Adipocyte (in vitro differentiated cells): ENCODE results near the gene COX5A.
A peak's percentile ranks its signal among the peaks of the same experiment; 100 is the strongest.

Source experiments
- DNase-seq: peaks from one replicate; pipeline ENCODE4 v3.0.0-alpha.2; 2015; ENCODE audit warnings: low read depth
- H3K27me3 ChIP-seq: replicated peaks from 2 replicates; pipeline ENCODE4 v1.7.0; 2013; ENCODE audit warnings: mild to moderate bottlenecking, low read length, moderate library complexity; ENCODE audit not compliant: control insufficient read depth, insufficient read depth
- H3K36me3 ChIP-seq: 2 replicates; pipeline ENCODE4 v1.7.0; 2013; ENCODE audit warnings: low read length, mild to moderate bottlenecking, moderate library complexity; ENCODE audit not compliant: control insufficient read depth, insufficient read depth, severe bottlenecking
- H3K4me1 ChIP-seq: 2 replicates; pipeline ENCODE4 v1.7.0; 2013; ENCODE audit warnings: mild to moderate bottlenecking, low read length, moderate library complexity; ENCODE audit not compliant: control insufficient read depth, insufficient read depth
- H3K4me3 ChIP-seq: 2 replicates; pipeline ENCODE4 v1.7.0; 2013; ENCODE audit warnings: mild to moderate bottlenecking, low read length, moderate library complexity
- H3K9ac ChIP-seq: 2 replicates; pipeline ENCODE4 v1.7.0; 2013; ENCODE audit warnings: mild to moderate bottlenecking, low read length, moderate library complexity
- H3K9me3 ChIP-seq: 2 replicates; pipeline ENCODE4 v1.7.0; 2013; ENCODE audit warnings: mild to moderate bottlenecking, low read length, moderate library complexity; ENCODE audit not compliant: control insufficient read depth

Gene COX5A

GRCh38 chr15:74937590-74938371, at the start of gene COX5A:
Gene COX5A, minus strand, starts transcription at chr15:74938073. Its CDS starts 59 bp downstream, at chr15:74938014.
- H3K27me3 ChIP-seq: no peaks in the 10 kb centered on the region

GRCh38 chr15:74983725-74984231, 45.9 kb upstream of the COX5A start:
- Histone ChIP-seq H3K4me1 (peaks cover 19% of the 10 kb centered on the region), H3K36me3 (no peaks in the 10 kb centered on the region), H3K4me3 (no peak overlapping the region), H3K9me3 (no peaks in the 10 kb centered on the region), H3K27me3 (peaks cover 11% of the 10 kb centered on the region), H3K9ac (peak overlapping the region; percentile 25)
- no peak for DNase-seq

More at GRCh38 chr15:74937590-74938371, at the start of gene COX5A:
- H3K4me3 ChIP-seq: peak within 1 kb of the TSS; percentile 98
- peak within 1 kb of the TSS; percentile 97 for H3K9ac ChIP-seq
- peak; percentile 98 for DNase-seq
- peaks cover 13% of the 10 kb centered on the region for H3K4me1 ChIP-seq
- H3K9me3 ChIP-seq: no peaks in the 10 kb centered on the region
- H3K36me3 ChIP-seq: peaks cover 4% of the 10 kb centered on the region

GRCh38 chr15:74982183-74982582, 44.3 kb upstream of the COX5A start:
- no peak overlapping the region for H3K4me3 ChIP-seq
- H3K9ac ChIP-seq: no peak overlapping the region
- peaks cover 11% of the 10 kb centered on the region for H3K27me3 ChIP-seq
- peak; percentile 25 for DNase-seq
- H3K9me3 ChIP-seq: no peaks in the 10 kb centered on the region
- H3K36me3 ChIP-seq: no peaks in the 10 kb centered on the region
- peaks cover 30% of the 10 kb centered on the region for H3K4me1 ChIP-seq

GRCh38 chr15:74978503-74978902, 40.6 kb upstream of the COX5A start:
- Histone ChIP-seq H3K9ac (no peak overlapping the region), H3K9me3 (no peaks in the 10 kb centered on the region), H3K4me1 (peaks cover 18% of the 10 kb centered on the region), H3K4me3 (no peak overlapping the region), H3K27me3 (no peaks in the 10 kb centered on the region), H3K36me3 (no peaks in the 10 kb centered on the region)
- DNase-seq: peak; percentile 15

DNA sequence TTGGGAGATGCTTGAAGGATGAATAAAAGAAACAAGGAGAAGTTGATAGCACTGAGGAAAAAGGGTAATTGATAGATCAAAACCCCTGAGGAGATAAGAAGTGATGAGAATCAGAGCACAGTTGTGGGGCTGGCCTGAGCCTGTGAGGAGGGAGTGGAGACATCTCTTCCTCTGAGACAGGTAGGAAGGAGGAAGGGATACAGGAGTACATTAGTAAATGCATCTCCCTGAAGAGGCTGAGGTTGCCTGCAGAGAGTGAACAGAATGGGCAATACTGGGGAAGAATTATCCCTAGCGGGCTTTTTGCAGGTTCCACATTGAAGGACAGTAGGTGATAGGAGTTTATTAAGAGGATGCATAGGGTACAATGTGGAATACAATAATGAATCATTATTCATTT, 40.2 kb upstream of the COX5A start:
- no peaks in the 10 kb centered on the region for H3K9me3 ChIP-seq
- DNase-seq: no peak

GRCh38 chr15:74977599-74977998, 39.7 kb upstream of the COX5A start:
- H3K36me3 ChIP-seq: no peaks in the 10 kb centered on the region
- no peaks in the 10 kb centered on the region for H3K9me3 ChIP-seq
- H3K4me3 ChIP-seq: no peak overlapping the region
- no peak overlapping the region for H3K9ac ChIP-seq
- peaks cover 12% of the 10 kb centered on the region for H3K4me1 ChIP-seq
- H3K27me3 ChIP-seq: no peaks in the 10 kb centered on the region
- DNase-seq: no peak

More for the DNA sequence above, 40.2 kb upstream of the COX5A start:
- Histone ChIP-seq H3K4me3 (no peak overlapping the region), H3K9ac (no peak overlapping the region), H3K36me3 (no peaks in the 10 kb centered on the region), H3K4me1 (peaks cover 15% of the 10 kb centered on the region), H3K27me3 (no peaks in the 10 kb centered on the region)

DNA sequence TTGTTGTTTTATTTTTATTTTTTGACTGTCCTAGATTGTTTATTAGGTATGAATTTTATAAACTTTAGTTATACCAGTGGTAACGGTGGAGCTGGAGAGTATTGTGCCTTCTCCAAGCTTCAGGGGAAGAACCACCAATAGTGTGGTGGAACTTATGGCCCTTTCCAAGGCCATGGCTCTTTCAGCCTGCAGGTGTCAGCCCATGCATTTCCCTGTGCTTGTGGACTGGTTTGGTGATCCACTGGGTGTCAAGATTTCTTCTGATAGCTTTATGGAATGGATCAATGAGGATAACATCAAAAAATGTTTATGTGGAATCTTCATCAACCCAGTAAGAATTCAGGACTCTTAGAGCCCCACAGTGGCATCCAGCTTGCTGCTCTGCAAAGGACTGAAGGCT, 38.3 kb upstream of the COX5A start:
- no peaks in the 10 kb centered on the region for H3K27me3 ChIP-seq
- no peaks in the 10 kb centered on the region for H3K36me3 ChIP-seq
- H3K9me3 ChIP-seq: no peaks in the 10 kb centered on the region
- no peak overlapping the region for H3K9ac ChIP-seq
- H3K4me1 ChIP-seq: peaks cover 12% of the 10 kb centered on the region
- no peak for DNase-seq
- H3K4me3 ChIP-seq: no peak overlapping the region

DNA sequence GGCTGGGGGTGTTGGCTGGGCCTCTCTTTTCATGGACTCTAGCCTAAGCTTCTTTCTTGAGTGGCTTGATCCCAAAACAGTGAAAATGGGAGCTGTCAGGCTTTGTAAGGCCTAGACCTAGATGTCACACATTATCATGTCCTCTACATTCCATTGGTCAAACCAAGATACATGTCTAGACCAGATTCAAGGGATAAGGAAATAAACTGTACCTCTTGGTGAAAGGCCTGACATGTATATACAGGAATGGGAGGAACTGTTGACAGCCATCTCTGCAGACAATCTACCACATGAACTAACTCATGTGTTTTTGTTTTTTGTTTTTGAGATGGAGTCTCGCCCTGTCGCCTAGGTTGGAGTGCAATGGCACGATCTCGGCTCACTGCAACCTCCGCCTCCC, 29.8 kb upstream of the COX5A start:
- H3K27me3 ChIP-seq: no peaks in the 10 kb centered on the region
- no peaks in the 10 kb centered on the region for H3K36me3 ChIP-seq
- H3K4me3 ChIP-seq: no peak overlapping the region
- no peak for DNase-seq
- H3K4me1 ChIP-seq: peaks cover 3% of the 10 kb centered on the region
- H3K9me3 ChIP-seq: no peaks in the 10 kb centered on the region
- H3K9ac ChIP-seq: no peak overlapping the region

- Histone ChIP-seq H3K9ac (peak overlapping the region; percentile 12), H3K4me3 (no peak overlapping the region), H3K36me3 (no peaks in the 10 kb centered on the region), H3K9me3 (no peaks in the 10 kb centered on the region), H3K27me3 (peaks cover 3% of the 10 kb centered on the region), H3K4me1 (peaks cover 3% of the 10 kb centered on the region)
- DNase-seq: peak; percentile 19
Measured at GRCh38 chr15:74964794-74965193, 26.9 kb upstream of the COX5A start.

DNA sequence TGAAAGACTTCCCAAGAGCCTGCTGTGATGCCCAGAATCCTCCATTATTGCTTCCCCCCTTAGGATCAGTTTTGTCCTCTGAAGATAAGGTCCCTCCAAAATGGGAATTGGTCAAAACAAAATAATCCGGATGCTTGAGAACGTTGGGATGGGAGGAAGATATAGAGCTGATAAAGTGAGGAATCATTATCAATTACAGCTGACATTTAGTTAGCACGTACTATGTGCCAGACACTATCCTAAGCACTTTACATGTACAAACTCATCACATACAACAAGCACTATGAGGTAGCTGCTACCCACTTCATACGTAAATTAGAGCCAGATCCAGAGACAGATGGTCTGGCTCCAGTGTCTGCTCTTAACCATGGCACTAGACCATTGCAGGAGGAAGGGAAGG, 25.3 kb upstream of the COX5A start:
- Histone ChIP-seq H3K27me3 (peaks cover 9% of the 10 kb centered on the region), H3K4me3 (no peak overlapping the region), H3K9ac (no peak overlapping the region), H3K36me3 (no peaks in the 10 kb centered on the region), H3K4me1 (peaks cover 4% of the 10 kb centered on the region), H3K9me3 (no peaks in the 10 kb centered on the region)
- DNase-seq: no peak

GRCh38 chr15:74962671-74963070, 24.8 kb upstream of the COX5A start:
- DNase-seq: no peak
- Histone ChIP-seq H3K9me3 (no peaks in the 10 kb centered on the region), H3K27me3 (peaks cover 14% of the 10 kb centered on the region), H3K4me1 (peaks cover 9% of the 10 kb centered on the region), H3K36me3 (no peaks in the 10 kb centered on the region), H3K9ac (no peak overlapping the region), H3K4me3 (no peak overlapping the region)
